GM19328 (cell line): ENCODE measurements around the gene CGNL1.

ENCODE experiments used
- ATAC-seq: cut with Tn5 transposase; IDR thresholded peaks from one replicate; pipeline ENCODE4 v1.9.1; 2021; ENCODE audit warnings: mild to moderate bottlenecking, moderate library complexity; ENCODE audit not compliant: unreplicated experiment

Gene CGNL1, protein sequence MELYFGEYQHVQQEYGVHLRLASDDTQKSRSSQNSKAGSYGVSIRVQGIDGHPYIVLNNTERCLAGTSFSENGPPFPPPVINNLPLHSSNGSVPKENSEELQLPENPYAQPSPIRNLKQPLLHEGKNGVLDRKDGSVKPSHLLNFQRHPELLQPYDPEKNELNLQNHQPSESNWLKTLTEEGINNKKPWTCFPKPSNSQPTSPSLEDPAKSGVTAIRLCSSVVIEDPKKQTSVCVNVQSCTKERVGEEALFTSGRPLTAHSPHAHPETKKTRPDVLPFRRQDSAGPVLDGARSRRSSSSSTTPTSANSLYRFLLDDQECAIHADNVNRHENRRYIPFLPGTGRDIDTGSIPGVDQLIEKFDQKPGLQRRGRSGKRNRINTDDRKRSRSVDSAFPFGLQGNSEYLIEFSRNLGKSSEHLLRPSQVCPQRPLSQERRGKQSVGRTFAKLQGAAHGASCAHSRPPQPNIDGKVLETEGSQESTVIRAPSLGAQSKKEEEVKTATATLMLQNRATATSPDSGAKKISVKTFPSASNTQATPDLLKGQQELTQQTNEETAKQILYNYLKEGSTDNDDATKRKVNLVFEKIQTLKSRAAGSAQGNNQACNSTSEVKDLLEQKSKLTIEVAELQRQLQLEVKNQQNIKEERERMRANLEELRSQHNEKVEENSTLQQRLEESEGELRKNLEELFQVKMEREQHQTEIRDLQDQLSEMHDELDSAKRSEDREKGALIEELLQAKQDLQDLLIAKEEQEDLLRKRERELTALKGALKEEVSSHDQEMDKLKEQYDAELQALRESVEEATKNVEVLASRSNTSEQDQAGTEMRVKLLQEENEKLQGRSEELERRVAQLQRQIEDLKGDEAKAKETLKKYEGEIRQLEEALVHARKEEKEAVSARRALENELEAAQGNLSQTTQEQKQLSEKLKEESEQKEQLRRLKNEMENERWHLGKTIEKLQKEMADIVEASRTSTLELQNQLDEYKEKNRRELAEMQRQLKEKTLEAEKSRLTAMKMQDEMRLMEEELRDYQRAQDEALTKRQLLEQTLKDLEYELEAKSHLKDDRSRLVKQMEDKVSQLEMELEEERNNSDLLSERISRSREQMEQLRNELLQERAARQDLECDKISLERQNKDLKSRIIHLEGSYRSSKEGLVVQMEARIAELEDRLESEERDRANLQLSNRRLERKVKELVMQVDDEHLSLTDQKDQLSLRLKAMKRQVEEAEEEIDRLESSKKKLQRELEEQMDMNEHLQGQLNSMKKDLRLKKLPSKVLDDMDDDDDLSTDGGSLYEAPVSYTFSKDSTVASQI

DNA sequence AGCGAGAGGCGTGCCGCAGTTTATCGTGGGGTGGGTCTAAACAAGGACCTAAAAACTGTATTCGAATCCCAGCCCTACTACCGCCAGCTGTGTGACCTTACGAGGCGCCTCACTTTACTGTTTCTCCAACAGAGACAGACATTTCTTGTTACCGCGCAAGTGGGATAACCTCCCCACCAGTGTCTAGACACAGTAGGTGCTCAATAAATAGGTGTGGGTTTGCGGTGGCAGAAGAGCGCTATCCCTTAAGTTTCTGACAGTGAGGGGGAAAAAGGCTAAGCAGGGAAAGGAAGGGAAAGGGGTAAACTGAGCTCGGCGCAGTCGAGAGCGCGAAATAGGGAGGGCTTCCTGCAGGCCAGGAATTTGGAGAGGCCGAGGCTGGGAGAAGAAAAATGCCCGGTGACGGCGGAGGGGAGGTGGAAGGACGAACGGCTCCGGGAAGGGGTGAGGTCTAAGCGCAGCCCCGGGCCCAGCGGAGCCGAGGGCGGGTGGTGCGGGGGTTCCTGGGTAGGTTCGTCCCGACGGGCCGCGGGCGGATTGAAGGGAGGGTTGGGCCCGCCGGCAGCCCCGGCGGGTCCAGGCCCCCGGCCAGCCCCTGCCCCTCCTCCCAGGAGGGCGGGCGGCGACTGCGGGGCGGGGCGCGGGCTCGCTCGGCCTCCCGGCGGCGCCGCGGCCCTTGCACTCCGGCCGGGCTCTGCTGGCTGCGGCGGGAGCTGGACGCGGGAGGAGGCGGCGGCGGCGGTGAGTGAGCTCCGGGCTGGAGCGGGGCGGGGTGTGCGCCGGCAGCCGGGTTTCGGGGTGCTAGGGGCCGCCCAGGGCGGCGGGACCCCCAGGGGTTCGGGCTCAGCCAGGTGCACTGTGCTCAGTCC is at the start of gene CGNL1:
Gene CGNL1, plus strand, starts transcription at position 679 of the 869 bp plus-strand sequence. CDS start 61,495 bp downstream, outside the sequence.
- ATAC-seq = no peak

DNA sequence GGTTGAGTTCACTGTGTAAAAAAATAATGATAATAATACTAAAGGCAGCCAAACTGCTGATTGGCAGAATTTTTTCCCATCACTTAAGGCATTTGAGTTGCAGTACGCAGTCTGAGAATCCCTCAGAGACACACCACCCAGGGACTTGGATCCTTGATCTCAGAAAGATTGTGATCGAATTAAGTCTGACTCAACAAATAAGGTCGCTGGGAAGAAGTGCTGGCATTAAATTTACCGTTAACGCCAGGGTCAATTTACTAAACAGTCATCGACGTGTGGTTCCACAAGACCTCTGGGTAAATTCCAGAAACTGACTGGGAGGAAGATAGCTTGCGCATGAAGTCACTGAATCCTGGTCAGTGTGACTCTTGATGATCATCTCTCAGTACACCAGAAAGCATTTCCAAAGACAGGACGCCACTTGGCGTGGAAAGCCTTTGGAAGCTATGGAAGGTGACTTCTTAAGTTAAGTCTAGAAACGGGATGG is 48.3 kb upstream of the CGNL1 start:
- no peak for ATAC-seq

GRCh38 chr15:57328479-57328878 is 47.8 kb upstream of the CGNL1 start:
- no peak for ATAC-seq

DNA sequence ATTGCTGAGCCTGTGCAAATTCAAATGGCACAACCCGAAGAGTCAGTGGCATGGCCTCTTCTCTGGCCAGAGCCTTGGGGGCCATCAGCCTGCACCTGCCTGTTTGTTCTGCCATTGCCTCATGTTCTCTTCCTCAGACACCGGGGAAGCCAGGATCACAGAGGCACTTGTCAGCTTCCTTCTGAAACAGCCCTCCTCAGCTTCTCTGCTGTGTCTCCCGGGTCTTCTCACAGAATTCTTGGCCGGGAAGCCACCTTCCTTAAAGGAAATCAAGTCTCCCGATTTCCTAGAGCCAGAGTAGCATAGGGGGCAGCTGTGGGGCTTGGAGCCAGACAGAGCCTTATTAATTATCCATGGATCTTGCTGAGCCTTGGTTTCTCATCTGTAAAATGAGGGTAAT is 47.4 kb upstream of the CGNL1 start:
- no peak for ATAC-seq

DNA sequence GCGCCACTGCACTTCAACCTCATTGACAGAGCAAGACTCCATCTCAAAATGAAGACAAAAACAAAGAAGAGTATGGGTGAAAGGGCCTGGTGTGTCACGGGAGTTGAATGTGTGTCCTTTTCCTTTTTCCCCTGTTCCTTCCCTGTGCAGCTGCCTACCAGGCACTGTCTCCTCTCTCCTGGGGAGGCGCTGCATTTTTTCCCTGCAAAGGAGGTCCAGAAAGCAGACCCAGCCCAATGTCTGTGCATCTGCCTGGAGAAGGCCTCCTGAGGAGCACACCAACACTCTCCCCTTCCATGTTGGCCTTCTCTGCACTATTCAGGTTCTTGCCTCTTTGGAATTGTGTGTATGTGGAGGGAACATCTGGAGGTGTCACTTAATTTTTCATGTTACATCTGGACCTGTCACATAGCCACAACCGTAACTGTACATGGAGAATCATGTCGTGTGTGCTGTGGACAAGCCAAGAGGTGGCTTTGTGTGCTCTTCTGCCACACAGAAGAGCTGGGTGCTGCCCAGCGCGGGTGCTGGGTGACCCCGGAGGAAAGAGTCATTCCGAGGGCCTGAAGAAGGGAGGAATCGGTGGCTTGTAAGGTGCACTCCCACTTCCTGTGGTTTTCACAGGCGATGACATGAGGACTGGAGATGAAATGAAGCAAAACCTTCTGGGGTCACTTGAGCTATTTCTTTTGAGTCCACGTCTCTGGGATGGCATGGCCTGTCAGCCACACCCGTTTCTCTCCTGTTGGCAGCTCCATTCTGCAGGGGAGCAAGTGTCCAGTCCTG is 46.5 kb upstream of the CGNL1 start:
- no peak for ATAC-seq

DNA sequence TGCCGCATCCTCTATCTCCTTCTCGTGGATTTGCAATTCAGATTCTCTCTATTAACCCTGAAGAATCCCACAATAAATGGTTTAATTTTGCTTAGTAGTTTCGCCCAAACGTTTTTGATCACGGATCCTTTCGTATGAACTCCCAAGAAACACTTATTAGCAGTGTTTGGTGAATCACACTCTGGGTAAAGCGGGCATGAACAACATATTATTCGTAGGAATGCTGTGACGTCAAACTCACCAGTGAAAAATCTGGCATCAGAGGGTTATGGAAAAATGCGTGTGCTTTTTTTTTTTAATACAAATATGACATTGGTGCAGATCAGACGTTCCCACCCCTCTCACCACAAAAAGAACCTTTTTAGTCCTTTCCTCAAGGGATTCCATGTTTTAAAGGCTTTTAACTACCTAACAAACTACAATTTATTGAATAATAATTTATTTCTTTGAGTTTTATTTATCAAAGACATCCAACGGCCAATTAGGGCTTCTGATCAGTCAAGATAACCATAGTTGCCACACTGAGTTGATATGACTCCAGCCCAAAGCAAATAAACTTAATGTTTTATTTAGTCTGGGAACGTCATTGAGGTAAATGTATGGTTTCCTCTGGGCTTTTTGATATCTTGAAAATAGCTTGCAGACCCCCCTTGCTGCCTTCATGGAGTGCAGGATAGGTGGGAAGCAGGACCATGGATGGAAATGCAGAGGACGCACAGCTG is 45.5 kb upstream of the CGNL1 start:
- no peak for ATAC-seq

GRCh38 chr15:57332326-57332725 is 44.0 kb upstream of the CGNL1 start:
- ATAC-seq = no peak

DNA sequence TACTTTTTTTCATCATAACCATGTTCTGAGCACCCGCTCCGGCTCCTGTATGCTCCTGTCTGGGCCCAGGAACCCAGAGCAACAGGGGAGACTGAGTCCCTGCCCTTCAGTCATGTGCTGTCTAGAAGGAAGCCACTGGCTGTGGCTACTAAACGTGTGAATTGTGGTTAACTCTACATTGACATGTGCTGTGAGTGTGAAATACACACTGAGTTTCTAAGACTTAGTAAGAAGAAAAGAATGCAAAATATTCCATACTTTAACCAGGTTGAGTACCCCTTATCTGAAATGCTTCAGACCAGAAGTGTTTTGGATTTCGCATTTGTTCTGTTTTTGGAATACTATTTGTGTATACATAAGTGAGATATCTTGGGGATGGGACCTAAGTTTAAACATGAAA is 42.8 kb upstream of the CGNL1 start:
- ATAC-seq = no peak

DNA sequence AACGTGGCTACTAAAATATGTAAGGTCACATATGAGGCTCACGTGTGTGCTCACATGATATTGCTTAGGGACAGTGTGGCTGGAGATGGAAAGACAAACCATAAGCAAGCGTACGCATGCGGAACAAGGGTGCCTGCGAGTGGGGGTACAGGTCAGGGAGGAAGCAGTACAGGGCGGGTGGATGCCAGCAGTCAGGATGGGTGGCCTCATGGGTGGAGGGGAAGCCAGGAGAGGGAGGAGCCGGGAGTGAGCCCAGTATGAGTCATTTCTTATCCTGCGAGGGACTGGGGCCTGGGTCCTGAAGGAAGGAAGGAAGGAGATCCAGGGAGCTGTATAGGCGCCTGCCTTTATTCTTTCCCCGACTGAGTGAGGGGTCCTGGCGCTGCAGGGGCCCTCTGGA is 42.0 kb upstream of the CGNL1 start:
- ATAC-seq = no peak

GRCh38 chr15:57335293-57335715 is 41.0 kb upstream of the CGNL1 start:
- ATAC-seq = no peak

DNA sequence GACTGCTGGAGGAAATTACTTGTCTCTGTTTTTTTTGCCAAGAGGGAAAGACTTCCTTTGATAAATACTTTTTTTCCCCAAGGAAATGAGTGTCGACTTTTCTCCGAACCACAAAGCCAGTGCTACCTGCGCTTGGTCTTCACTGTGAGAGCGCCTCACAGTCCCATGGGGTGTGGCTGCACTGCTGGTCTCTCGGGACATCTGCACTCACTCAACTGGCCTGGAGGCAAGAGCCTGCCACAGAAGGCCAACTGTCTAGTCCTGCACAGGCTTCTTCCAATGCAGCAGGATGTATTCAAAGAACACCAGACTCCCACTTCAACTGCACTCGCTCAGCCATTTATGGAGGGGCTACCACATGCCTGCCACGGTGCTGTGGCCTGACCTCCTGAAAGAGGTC is 40.6 kb upstream of the CGNL1 start:
- ATAC-seq = no peak

DNA sequence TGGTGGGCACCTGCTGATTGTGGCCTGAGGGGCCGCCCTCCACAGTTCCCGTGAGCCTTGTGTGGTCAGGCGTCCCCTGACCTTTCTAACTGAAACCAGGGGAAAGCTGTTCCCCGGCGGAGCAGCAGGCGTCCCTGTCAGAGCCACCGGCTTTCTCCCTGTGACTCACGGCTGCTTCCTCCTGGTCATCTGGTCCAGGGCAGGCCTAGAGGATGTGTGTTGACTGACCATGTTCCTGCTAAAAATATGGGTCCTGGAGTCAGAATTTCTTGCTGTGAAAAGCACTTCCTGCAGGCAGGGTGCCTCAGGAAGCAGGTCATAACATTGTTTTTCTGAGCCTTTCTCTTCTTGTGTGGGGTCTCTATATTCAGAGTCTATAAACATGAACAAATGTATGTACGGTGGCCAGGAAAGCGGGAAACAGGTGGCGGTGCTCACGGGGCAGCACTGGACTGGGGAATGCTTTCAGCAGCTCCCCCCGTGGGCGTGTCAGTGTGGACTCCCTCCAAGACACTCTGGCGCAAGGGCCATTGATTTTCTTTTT is 38.4 kb upstream of the CGNL1 start:
- no peak for ATAC-seq

DNA sequence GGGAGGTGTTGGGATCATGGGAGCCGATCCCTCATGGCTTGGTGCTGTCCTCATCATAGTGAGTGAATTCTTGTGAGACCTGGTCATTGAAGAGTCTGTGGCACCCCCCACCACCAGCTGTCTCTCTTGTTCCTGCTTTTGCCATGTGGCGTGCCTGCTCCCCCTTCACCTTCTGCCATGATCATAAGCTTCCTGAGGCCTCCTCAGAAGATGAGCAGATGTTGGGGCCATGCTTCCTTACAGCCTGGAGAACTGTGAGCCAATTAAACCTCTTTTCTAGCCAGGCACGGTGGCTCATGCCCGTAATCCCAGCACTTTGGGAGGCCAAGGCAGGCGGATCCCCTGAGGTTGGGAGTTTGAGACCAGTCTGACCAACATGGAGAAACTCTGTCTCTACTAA is 37.0 kb upstream of the CGNL1 start:
- ATAC-seq = no peak

GRCh38 chr15:57340682-57341259 is 35.5 kb upstream of the CGNL1 start:
- ATAC-seq = no peak

GRCh38 chr15:57343048-57343447 is 33.3 kb upstream of the CGNL1 start:
- no peak for ATAC-seq

DNA sequence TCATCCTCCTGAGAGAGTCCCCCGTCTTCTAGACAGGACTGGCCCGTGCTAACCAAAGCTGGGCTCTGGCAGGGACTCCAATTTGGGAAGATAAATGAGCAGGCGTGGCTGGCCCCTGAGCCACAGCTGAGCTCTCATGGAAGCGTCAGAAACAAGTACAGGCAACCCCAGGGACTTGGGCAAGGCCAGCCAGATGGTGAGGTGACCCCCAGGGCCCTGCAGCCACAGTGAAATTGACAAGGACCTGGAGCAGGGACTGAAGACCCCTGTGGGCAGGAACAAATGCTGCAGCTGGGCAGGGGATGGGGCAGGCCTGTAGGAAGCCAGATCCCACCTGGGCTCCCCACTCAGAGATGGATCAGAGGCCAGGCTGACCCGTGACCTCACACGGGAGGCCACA is 32.8 kb upstream of the CGNL1 start:
- no peak for ATAC-seq

- ATAC-seq = no peak
These were observed 32.0 kb upstream of the CGNL1 start for GRCh38 chr15:57344282-57344681.

DNA sequence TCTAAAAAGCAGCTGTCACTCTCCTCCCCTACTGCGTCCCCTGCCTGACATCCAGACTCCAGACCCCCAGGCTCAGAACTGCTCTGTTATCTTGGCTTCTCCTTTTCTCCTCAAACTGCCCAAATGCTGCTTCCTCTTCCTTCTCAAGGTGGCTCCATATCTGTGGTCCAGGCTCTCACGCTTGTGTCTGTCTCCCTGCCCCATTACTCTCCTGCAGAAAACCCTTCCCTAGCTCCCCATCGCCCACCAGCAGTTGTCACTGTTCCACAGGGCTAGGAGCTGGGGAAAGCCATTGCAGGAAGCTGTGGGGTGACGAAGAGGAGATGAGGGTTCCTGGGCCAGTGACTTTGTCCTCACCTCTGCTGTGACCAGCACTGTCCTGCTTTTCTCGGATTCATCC is 30.7 kb upstream of the CGNL1 start:
- ATAC-seq = no peak
